GM23338 (cell line): ENCODE results near the gene BPI. TPM values are rescaled to one million over a fixed set of nuclear protein-coding genes. Genes with fewer than 3 reads are reported as not detected.

Source experiments
- ATAC-seq: fragments of 200-7000 bp; cut with Tn5 transposase; 3 replicates; pipeline ENCODE4 v1.9.1; 2020
- DNase-seq: peaks from one replicate; pipeline ENCODE4 v3.0.0-alpha.2; 2015; ENCODE audit warnings: low spot score
- H2AFZ ChIP-seq: fragments of 200-600 bp; sonication (generic); 2 replicates; pipeline ENCODE4 v1.8.0; 2016; ENCODE audit warnings: antibody characterized with exemption, mild to moderate bottlenecking, moderate library complexity
- H3F3A ChIP-seq: fragments of 200-600 bp; sonication (generic); replicated peaks from 2 replicates; pipeline ENCODE4 v1.8.0; 2017; ENCODE audit warnings: antibody characterized with exemption, mixed run types, low read depth
- H3K27ac ChIP-seq: fragments of 200-600 bp; sonication (generic); 2 replicates; pipeline ENCODE4 v1.6.1; 2016; ENCODE audit warnings: low read depth
- H3K27me3 ChIP-seq: fragments of 200-600 bp; sonication (generic); 2 replicates; pipeline ENCODE4 v1.8.0; 2016; ENCODE audit warnings: mild to moderate bottlenecking, mixed run types, moderate library complexity; ENCODE audit not compliant: insufficient read depth
- H3K36me3 ChIP-seq: fragments of 200-600 bp; sonication (generic); 2 replicates; pipeline ENCODE4 v1.8.0; 2016; ENCODE audit warnings: mild to moderate bottlenecking; ENCODE audit not compliant: insufficient read depth
- H3K4me1 ChIP-seq: fragments of 200-600 bp; sonication (generic); 2 replicates; pipeline ENCODE4 v1.8.0; 2016; ENCODE audit warnings: mild to moderate bottlenecking, moderate library complexity; ENCODE audit not compliant: insufficient read depth
- H3K4me2 ChIP-seq: fragments of 200-600 bp; sonication (generic); 2 replicates; pipeline ENCODE4 v1.7.1; 2017; ENCODE audit warnings: mixed run types
- H3K4me3 ChIP-seq: fragments of 200-600 bp; sonication (generic); 2 replicates; pipeline ENCODE4 v1.6.1; 2016; ENCODE audit warnings: mixed run types
- H3K79me2 ChIP-seq: fragments of 200-600 bp; sonication (generic); replicated peaks from 2 replicates; pipeline ENCODE4 v1.8.0; 2017; ENCODE audit warnings: mild to moderate bottlenecking; ENCODE audit not compliant: insufficient read depth
- H3K9me2 ChIP-seq: fragments of 200-600 bp; sonication (generic); 2 replicates; pipeline ENCODE4 v1.8.0; 2017; ENCODE audit not compliant: insufficient read depth
- H4K20me1 ChIP-seq: fragments of 200-600 bp; sonication (generic); replicated peaks from 2 replicates; pipeline ENCODE4 v1.8.0; 2017; ENCODE audit warnings: mild to moderate bottlenecking; ENCODE audit not compliant: insufficient read depth
- H3K27ac Mint-ChIP-seq: 2 replicates; pipeline ENCODE4 v1.8.0; 2020; ENCODE audit warnings: inconsistent platforms, mild to moderate bottlenecking, moderate library complexity, mixed read lengths
- H3K27me3 Mint-ChIP-seq: 3 replicates; pipeline ENCODE4 v1.8.0; 2022; ENCODE audit warnings: low read depth, mild to moderate bottlenecking, moderate library complexity, mixed read lengths, inconsistent platforms; ENCODE audit not compliant: insufficient read depth, poor library complexity
- H3K36me3 Mint-ChIP-seq: 3 replicates; pipeline ENCODE4 v1.8.0; 2021; ENCODE audit warnings: low read depth, mild to moderate bottlenecking, inconsistent platforms, moderate library complexity, mixed read lengths
- H3K4me1 Mint-ChIP-seq: 3 replicates; pipeline ENCODE4 v1.8.0; 2020; ENCODE audit warnings: mild to moderate bottlenecking, inconsistent platforms, mixed read lengths
- H3K4me3 Mint-ChIP-seq: 3 replicates; pipeline ENCODE4 v1.8.0; 2021; ENCODE audit warnings: moderate library complexity, mild to moderate bottlenecking, inconsistent platforms, mixed read lengths
- H3K9me3 Mint-ChIP-seq: 3 replicates; pipeline ENCODE4 v1.8.0; 2020; ENCODE audit warnings: moderate library complexity, mild to moderate bottlenecking, inconsistent platforms, mixed read lengths
- CREB1 ChIP-seq: fragments of 250-450 bp; sonication (Bioruptor Pico); IDR thresholded peaks from 2 replicates; pipeline ENCODE4 v1.5.0; 2020; ENCODE audit warnings: low read depth, mild to moderate bottlenecking, moderate library complexity
- CTCF ChIP-seq, 2 experiments: fragments of 200-600 bp in 1 of 2; sonication (generic) in 1 of 2; conservative IDR thresholded peaks; 2 replicates each; pipeline versions ENCODE4 v1.5.1 to v1.6.1; 2016 to 2017; ENCODE audit warnings: antibody characterized with exemption in 2 of 2, low read depth in 2 of 2, mild to moderate bottlenecking in 2 of 2, moderate library complexity in 1 of 2
- ETS1 ChIP-seq: IDR thresholded peaks from 2 replicates; pipeline ENCODE4 v1.6.1; 2016; ENCODE audit warnings: antibody characterized with exemption
- JUNB ChIP-seq: IDR thresholded peaks from one replicate; pipeline ENCODE4 v1.6.1; 2016; ENCODE audit warnings: antibody characterized with exemption; ENCODE audit not compliant: unreplicated experiment
- NANOG ChIP-seq: IDR thresholded peaks from 2 replicates; pipeline ENCODE4 v1.6.1; 2016; ENCODE audit warnings: antibody characterized with exemption, borderline replicate concordance
- POLR2AphosphoS5 ChIP-seq: IDR thresholded peaks from 2 replicates; pipeline ENCODE4 v1.6.1; 2016; ENCODE audit warnings: antibody characterized with exemption, low read depth
- REST ChIP-seq: IDR thresholded peaks from one replicate; pipeline ENCODE4 v1.6.1; 2018; ENCODE audit warnings: antibody characterized with exemption; ENCODE audit not compliant: unreplicated experiment
- ZNF114 ChIP-seq: fragments of 250-450 bp; sonication (Bioruptor Pico); IDR thresholded peaks from 2 replicates; pipeline ENCODE4 v1.5.0; 2020; ENCODE audit warnings: mild to moderate bottlenecking, moderate library complexity
- ZNF331 ChIP-seq: fragments of 250-450 bp; sonication (Bioruptor Pico); IDR thresholded peaks from 2 replicates; pipeline ENCODE4 v1.5.0; 2020; ENCODE audit warnings: low read depth, mild to moderate bottlenecking, moderate library complexity
- polyA plus RNA-seq: library from polyadenylated mRNA; unstranded; fragments of >200 nt; fragmentation: Nextera tagmentation; extraction: Ambion mirVana; gene quantifications from 2 replicates; pipeline ENCODE4 v1.2.1, GENCODE V29; 2016
- total RNA-seq: library from RNA; depleted of rRNA; stranded (reverse); fragments of >200 nt; shearing (Covaris generic); gene quantifications from 2 replicates; pipeline ENCODE4 v1.2.3, GENCODE V29; 2014

The BPI gene
- total and polyA plus RNA-seq, 2 experiments from 2014 or later, result not detected

GRCh38 chr20:38331245-38331644, 27.3 kb downstream of the BPI start:
- Histone ChIP-seq H3K27me3 (no peaks in the 10 kb centered on the region), H3K4me1 (no peaks in the 10 kb centered on the region), H3K4me2 (no peak overlapping the region), H2AFZ (no peak overlapping the region), H4K20me1 (no peaks in the 10 kb centered on the region), H3K36me3 (no peaks in the 10 kb centered on the region), H3F3A (no peaks in the 10 kb centered on the region), H3K9me2 (no peaks in the 10 kb centered on the region), H3K4me3 (no peak overlapping the region), H3K27ac (no peak overlapping the region), H3K79me2 (no peaks in the 10 kb centered on the region)
- no peak for ATAC-seq
- H3K9me3 Mint-ChIP-seq, result no peaks in the 10 kb centered on the region
- H3K27me3 Mint-ChIP-seq, result peaks cover 4% of the 10 kb centered on the region
- no peaks in the 10 kb centered on the region for H3K4me1 Mint-ChIP-seq
- DNase-seq, result no peak
- H3K27ac Mint-ChIP-seq, result no peak overlapping the region
- no peak overlapping the region for H3K4me3 Mint-ChIP-seq
- TF ChIP-seq JUNB, result no peak
- no peak for TF ChIP-seq ETS1
- no peak for TF ChIP-seq ZNF114 (CRISPR knock-in tag)
- no peak for TF ChIP-seq REST
- no peak for TF ChIP-seq NANOG
- TF ChIP-seq POLR2AphosphoS5, result no peak
- no peaks in the 10 kb centered on the region for H3K36me3 Mint-ChIP-seq

GRCh38 chr20:38331814-38332213, 27.9 kb downstream of the BPI start:
- Mint-ChIP-seq H3K27me3 (peaks cover 4% of the 10 kb centered on the region), H3K4me3 (no peak overlapping the region)
- H3K36me3 ChIP-seq, result no peaks in the 10 kb centered on the region
- TF ChIP-seq CTCF (conservative IDR thresholded peaks at IDR 0.05; ENCODE audit: low read depth in 2 of 2) (no peak), CREB1 (no peak), REST (no peak), ZNF331 (CRISPR knock-in tag) (no peak), JUNB (no peak)

More at GRCh38 chr20:38331814-38332213, 27.9 kb downstream of the BPI start:
- no peak overlapping the region for H3K27ac Mint-ChIP-seq
- no peaks in the 10 kb centered on the region for H3K36me3 Mint-ChIP-seq
- Histone ChIP-seq H3K4me3 (no peak overlapping the region), H3K4me1 (no peaks in the 10 kb centered on the region), H2AFZ (0 out of 2 replicates have a peak overlapping the region, but pooled peaks have one; percentile 18), H3K79me2 (no peaks in the 10 kb centered on the region), H4K20me1 (no peaks in the 10 kb centered on the region), H3K4me2 (no peak overlapping the region), H3K27me3 (no peaks in the 10 kb centered on the region), H3K9me2 (no peaks in the 10 kb centered on the region), H3F3A (no peaks in the 10 kb centered on the region), H3K27ac (no peak overlapping the region)
- H3K4me1 Mint-ChIP-seq, result no peaks in the 10 kb centered on the region
- ATAC-seq (no peak), DNase-seq (no peak)
- no peaks in the 10 kb centered on the region for H3K9me3 Mint-ChIP-seq
